HG03045 (cell line): ENCODE measurements around the gene SIX5.

ENCODE experiments used
- ATAC-seq: cut with Tn5 transposase; IDR thresholded peaks from one replicate; pipeline ENCODE4 v1.9.1; 2021; ENCODE audit warnings: mild to moderate bottlenecking, moderate library complexity; ENCODE audit not compliant: unreplicated experiment

The SIX5 gene

GRCh38 chr19:45793178-45793564 lies 24.1 kb upstream of the SIX5 start:
- no peak for ATAC-seq

- peak; percentile 88 for ATAC-seq
Measured at GRCh38 chr19:45792470-45793177, 23.6 kb upstream of the SIX5 start, which contains the start of gene DMWD. Gene DMWD, minus strand, starts transcription at chr19:45792845. Its CDS starts 89 bp downstream, at chr19:45792756.

- ATAC-seq, result peak; percentile 13
Measured at GRCh38 chr19:45791744-45792469, 22.9 kb upstream of the SIX5 start.

- ATAC-seq, result no peak
Measured at GRCh38 chr19:45790942-45791341, 21.9 kb upstream of the SIX5 start.

- no peak for ATAC-seq
Measured at GRCh38 chr19:45789035-45789786, 20.2 kb upstream of the SIX5 start.

- no peak for ATAC-seq
Measured at GRCh38 chr19:45786533-45786894, 17.5 kb upstream of the SIX5 start.

- no peak for ATAC-seq
Measured at GRCh38 chr19:45785781-45786532, 16.9 kb upstream of the SIX5 start.

- ATAC-seq, result no peak
Measured at GRCh38 chr19:45785097-45785496, 16.0 kb upstream of the SIX5 start.

- ATAC-seq, result no peak
Measured at GRCh38 chr19:45784096-45784495, 15.0 kb upstream of the SIX5 start.

- no peak for ATAC-seq
Measured at GRCh38 chr19:45782820-45783785, 14.1 kb upstream of the SIX5 start.

- no peak for ATAC-seq
Measured at GRCh38 chr19:45782162-45782691, 13.2 kb upstream of the SIX5 start, which contains the start of gene DMPK. Gene DMPK, minus strand, starts transcription at chr19:45782490. Its CDS starts 138 bp downstream, at chr19:45782352.

- no peak for ATAC-seq
Measured at GRCh38 chr19:45781214-45782161, 12.4 kb upstream of the SIX5 start.

GRCh38 chr19:45780448-45781213 lies 11.6 kb upstream of the SIX5 start:
- no peak for ATAC-seq

- no peak for ATAC-seq
Measured at GRCh38 chr19:45780146-45780447, 11.0 kb upstream of the SIX5 start.

- peak; percentile 75 for ATAC-seq
Measured at GRCh38 chr19:45779231-45780145, 10.4 kb upstream of the SIX5 start.

GRCh38 chr19:45778010-45778661 lies 9.1 kb upstream of the SIX5 start:
- ATAC-seq, result no peak
